ENCODE data around the gene CCDC126. TPM values are rescaled to one million over a fixed set of nuclear protein-coding genes. Genes with fewer than 3 reads are reported as not detected.

The CCDC126 gene
- total and polyA plus RNA-seq, 2 of the 8 experiments (the other 6 are each of a cell fraction or from before 2014, with no cell fraction given), result 1.4 to 5.3 TPM

- TF ChIP-seq NANOG (IDR thresholded peaks at IDR 0.05; ENCODE audit: insufficient read depth, low read depth, low read length, poor library complexity, severe bottlenecking), result no peak
These were observed 96.0 kb downstream of the CCDC126 start (continued) for GRCh38 chr7:23693224-23693623.

Small RNA genes within 50 kb of the gene (small RNA-seq; reads per million reads assigned to genes)
- gene AC006026.2 (ENCODE audit: insufficient read depth), result not detected

Other genes starting within 250 kb of the CCDC126 start
- gene IGF2BP3, start 126.9 kb upstream of the CCDC126 start, total RNA-seq (2021; fragmentation: NEBNext Ultra II Directional; extraction: Animal tissue kit (Norgen Biotek cat#: 25700)), result 190 and 193 TPM in 2 replicates
- gene IGF2BP3, start 126.9 kb upstream of the CCDC126 start, polyA plus RNA-seq (2011; rRNA removed), result 66.3 and 94.6 TPM in 2 replicates
- gene TRA2A, start 65.4 kb upstream of the CCDC126 start, total RNA-seq (2021; fragmentation: NEBNext Ultra II Directional; extraction: Animal tissue kit (Norgen Biotek cat#: 25700)), result 122 and 125 TPM in 2 replicates
- gene TRA2A, start 65.4 kb upstream of the CCDC126 start, polyA plus RNA-seq (2011; rRNA removed), result 54.4 and 116 TPM in 2 replicates
- 20.3 and 21.5 TPM in 2 replicates for gene FAM221A, start 82.8 kb downstream of the CCDC126 start, total RNA-seq (2021; fragmentation: NEBNext Ultra II Directional; extraction: Animal tissue kit (Norgen Biotek cat#: 25700))
- gene FAM221A, start 82.8 kb downstream of the CCDC126 start, polyA plus RNA-seq (2011; rRNA removed), result 22.0 and 39.0 TPM in 2 replicates
- gene STK31, start 112.8 kb downstream of the CCDC126 start, total RNA-seq (2021; fragmentation: NEBNext Ultra II Directional; extraction: Animal tissue kit (Norgen Biotek cat#: 25700)), result 0.10 and 0.32 TPM in 2 replicates
- gene STK31, start 112.8 kb downstream of the CCDC126 start, polyA plus RNA-seq (2011; rRNA removed), result 0.13 and 0.15 TPM in 2 replicates